PC-3 (cell line): ENCODE measurements around the gene RNF222. TPM values are rescaled to one million over a fixed set of nuclear protein-coding genes. Genes with fewer than 3 reads are reported as not detected.

Experiments used
- ATAC-seq: fragments of 200-7000 bp; cut with Tn5 transposase; 2 replicates; pipeline ENCODE4 v1.9.1; 2020; ENCODE audit warnings: mild to moderate bottlenecking, moderate library complexity
- BruUV-seq: library from RNA; stranded (reverse); fragments of 400-500 nt; replicated peaks from 2 replicates; lab custom pipeline; 2021; lab: Mats Ljungman, UMichigan
- CTCF ChIA-PET: fragments of 300-600 bp; sonication (Branson Sonifier 250); formaldehyde crosslinking; loops from one replicate; lab custom pipeline; 2022; ENCODE audit warnings: antibody characterized with exemption; lab: Charles Lee
- POLR2A ChIA-PET: fragments of 300-600 bp; sonication (Branson Sonifier 250); formaldehyde crosslinking; loops from one replicate; lab custom pipeline; 2022; ENCODE audit warnings: antibody characterized with exemption; ENCODE audit not compliant: unreplicated experiment; lab: Charles Lee
- DNase-seq: peaks from one replicate; pipeline ENCODE4 v3.0.0-alpha.2; 2015
- H2AFZ ChIP-seq: fragments of 300-600 bp; sonication (generic); 2 replicates; pipeline ENCODE4 v1.6.0; 2016; ENCODE audit warnings: antibody characterized with exemption, low read length
- H3F3A ChIP-seq: fragments of 300-600 bp; sonication (generic); one replicate; pipeline ENCODE4 v1.6.0; 2017; ENCODE audit warnings: antibody characterized with exemption, low read length, control low read depth, mild to moderate bottlenecking; ENCODE audit not compliant: unreplicated experiment
- H3K27ac ChIP-seq: fragments of 300-600 bp; sonication (generic); 2 replicates; pipeline ENCODE4 v1.5.1; 2016; ENCODE audit warnings: mild to moderate bottlenecking, low read length
- H3K27me3 ChIP-seq: fragments of 300-600 bp; sonication (generic); 2 replicates; pipeline ENCODE4 v1.6.1; 2016; ENCODE audit warnings: low read length, mixed read lengths
- H3K36me3 ChIP-seq: fragments of 300-600 bp; sonication (generic); 2 replicates; pipeline ENCODE4 v1.6.1; 2016; ENCODE audit warnings: low read depth, mixed run types, low read length, mixed read lengths
- H3K4me1 ChIP-seq: fragments of 300-600 bp; sonication (generic); 2 replicates; pipeline ENCODE4 v1.5.1; 2016; ENCODE audit warnings: low read length; ENCODE audit not compliant: insufficient read depth
- H3K4me2 ChIP-seq: fragments of 300-600 bp; sonication (generic); 2 replicates; pipeline ENCODE4 v1.6.0; 2016; ENCODE audit warnings: low read length
- H3K4me3 ChIP-seq: fragments of 300-600 bp; sonication (generic); 2 replicates; pipeline ENCODE4 v1.5.1; 2016; ENCODE audit warnings: mild to moderate bottlenecking, low read length, mixed read lengths
- H3K79me2 ChIP-seq: fragments of 300-600 bp; sonication (generic); 2 replicates; pipeline ENCODE4 v1.6.1; 2017; ENCODE audit warnings: low read length, mixed read lengths
- H3K9ac ChIP-seq: fragments of 300-600 bp; sonication (generic); 2 replicates; pipeline ENCODE4 v1.6.0; 2016; ENCODE audit warnings: mild to moderate bottlenecking, low read length
- H3K9me2 ChIP-seq: fragments of 300-600 bp; sonication (generic); replicated peaks from 2 replicates; pipeline ENCODE4 v1.6.1; 2016; ENCODE audit warnings: mixed run types, low read length, mixed read lengths
- H3K9me3 ChIP-seq: fragments of 300-600 bp; sonication (generic); 2 replicates; pipeline ENCODE4 v1.6.1; 2016; ENCODE audit warnings: low read length, mixed read lengths
- H4K20me1 ChIP-seq: fragments of 300-600 bp; sonication (generic); 2 replicates; pipeline ENCODE4 v1.6.1; 2016; ENCODE audit warnings: low read length, mixed read lengths
- CTCF ChIP-seq: fragments of 300-600 bp; sonication (generic); conservative IDR thresholded peaks from 2 replicates; pipeline ENCODE4 v1.5.1; 2017; ENCODE audit warnings: antibody characterized with exemption, low read depth, mild to moderate bottlenecking, low read length
- EZH2 ChIP-seq: fragments of 300-600 bp; sonication (generic); IDR thresholded peaks from one replicate; pipeline ENCODE4 v1.6.1; 2017; ENCODE audit warnings: antibody characterized with exemption, mild to moderate bottlenecking, low read length; ENCODE audit not compliant: unreplicated experiment
- EZH2phosphoT487 ChIP-seq: fragments of 300-600 bp; sonication (generic); IDR thresholded peaks from 2 replicates; pipeline ENCODE4 v1.6.1; 2018; ENCODE audit warnings: mild to moderate bottlenecking, antibody characterized with exemption, low read length, borderline replicate concordance
- intact Hi-C: fragments of 100-400 bp; cut with micrococcal nuclease; formaldehyde crosslinking; loops from 2 replicates; pipeline ENCODE4 v1.9.0; 2023
- total RNA-seq: library from RNA; depleted of rRNA; stranded (reverse); fragments of >200 nt; gene quantifications from 2 replicates; pipeline ENCODE4 v1.2.3, GENCODE V29; 2014

RNF222 gene
- total RNA-seq, 1 experiment from 2014 or later, result 0.07 TPM

GRCh38 chr17:8421571-8421970 lies 23.9 kb upstream of the RNF222 start:
- intact Hi-C loops, result no loop called here
- Histone ChIP-seq H3K9ac (no peak overlapping the region), H3K27me3 (no peaks in the 10 kb centered on the region), H3K79me2 (no peaks in the 10 kb centered on the region), H3F3A (no peaks in the 10 kb centered on the region), H3K9me3 (no peaks in the 10 kb centered on the region), H3K27ac (no peak overlapping the region), H3K4me3 (no peak overlapping the region), H2AFZ (no peak overlapping the region), H3K9me2 (no peaks in the 10 kb centered on the region), H3K4me2 (no peak overlapping the region), H3K36me3 (no peaks in the 10 kb centered on the region), H3K4me1 (0 out of 2 replicates have a peak, but pooled peaks cover 5% of the 10 kb centered on the region), H4K20me1 (no peaks in the 10 kb centered on the region)
- ChIA-PET CTCF (no interaction called here), POLR2A (interaction anchor here (0.6 kb wide), 1 partner anchor 11 kb away, joined by 5 read pairs; no protein-coding TSS in a partner anchor)
- no TSS peak for BruUV-seq
- ATAC-seq (peak; percentile 55), DNase-seq (peak; percentile 62)
- TF ChIP-seq EZH2phosphoT487 (no peak), CTCF (0 out of 2 replicates have a peak, but pooled peaks have one; percentile 18)

- H3K36me3 ChIP-seq, result no peaks in the 10 kb centered on the region
Observed at GRCh38 chr17:8420041-8420934, 22.7 kb upstream of the RNF222 start.

More at GRCh38 chr17:8420041-8420934, 22.7 kb upstream of the RNF222 start:
- Histone ChIP-seq H4K20me1 (no peaks in the 10 kb centered on the region), H3K4me2 (no peak overlapping the region), H2AFZ (no peak overlapping the region), H3K27ac (no peak overlapping the region), H3K9ac (no peak overlapping the region), H3F3A (no peaks in the 10 kb centered on the region), H3K9me2 (no peaks in the 10 kb centered on the region), H3K9me3 (no peaks in the 10 kb centered on the region), H3K4me3 (no peak overlapping the region), H3K4me1 (0 out of 2 replicates have a peak, but pooled peaks cover 5% of the 10 kb centered on the region), H3K27me3 (no peaks in the 10 kb centered on the region), H3K79me2 (no peaks in the 10 kb centered on the region)
- intact Hi-C loops, result no loop called here
- ChIA-PET CTCF (interaction anchor here (1.4 kb wide), 1 partner anchor 10 kb away, joined by 4 read pairs; no protein-coding TSS in a partner anchor), POLR2A (interaction anchor here (0.6 kb wide), 1 partner anchor 40 kb away, joined by 3 read pairs; no protein-coding TSS in a partner anchor)
- peak; percentile 16 for DNase-seq
- peak; percentile 18; the same call in 1 of the 2 replicates for ATAC-seq
- TF ChIP-seq CTCF (no peak), EZH2phosphoT487 (no peak), EZH2 (no peak)
- no TSS peak for BruUV-seq
